SH-SY5Y (cell line): Measurements from ENCODE around the gene BCL2A1.

Experiments used
- GATA2 ChIP-seq: IDR thresholded peaks from 2 replicates; pipeline ENCODE4 v1.6.1; 2011; ENCODE audit warnings: mild to moderate bottlenecking, low read depth, low read length
- GATA3 ChIP-seq: IDR thresholded peaks from 2 replicates; pipeline ENCODE4 v1.6.1; 2011; ENCODE audit warnings: low read depth, mild to moderate bottlenecking, low read length, moderate library complexity

GRCh38 chr15:79989682-79990081, 18.7 kb upstream of the BCL2A1 start:
- TF ChIP-seq GATA3, result no peak
- no peak for TF ChIP-seq GATA2
